Measurements from ENCODE around the gene THNSL1.

THNSL1 gene

DNA sequence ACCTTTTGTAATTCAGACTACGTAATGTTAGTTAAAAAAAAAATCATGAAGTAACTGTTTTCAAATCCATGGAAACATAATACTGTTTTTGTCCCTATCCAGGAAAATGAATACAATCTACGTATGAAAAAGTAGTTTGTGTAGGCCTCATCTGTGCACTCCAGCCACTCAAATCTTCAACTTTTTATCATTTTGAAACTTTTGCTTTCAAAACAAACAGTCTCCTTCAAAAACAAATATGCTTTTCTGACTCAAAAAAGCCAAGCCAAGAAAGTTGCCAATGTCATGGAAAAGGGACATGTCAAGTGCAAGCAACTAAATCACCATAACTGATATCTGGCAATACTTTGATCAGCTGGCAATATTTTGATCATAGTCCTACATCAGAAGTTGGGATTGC lies 13.1 kb downstream of the THNSL1 start:
- Histone ChIP-seq H3K4me3 (ENCODE audit: low read length) (no peak overlapping the region), H3F3A (ENCODE audit: control insufficient read depth, insufficient read depth) (no peaks in the 10 kb centered on the region), H4K20me1 (ENCODE audit: control insufficient read depth, insufficient read depth, low read depth, low read length) (no peaks in the 10 kb centered on the region), H3K79me2 (ENCODE audit: control insufficient read depth, low read length) (no peaks in the 10 kb centered on the region), H3K27ac (ENCODE audit: low read depth, low read length) (no peak overlapping the region), H3K9me3 (ENCODE audit: control insufficient read depth, insufficient read depth, low read length) (no peaks in the 10 kb centered on the region), H3K4me1 (ENCODE audit: control insufficient read depth, low read length) (no peaks in the 10 kb centered on the region), H3K27me3 (ENCODE audit: control insufficient read depth, low read length) (no peaks in the 10 kb centered on the region), H3K36me3 (ENCODE audit: control insufficient read depth, low read length) (no peaks in the 10 kb centered on the region), H3K9me2 (replicated peaks; ENCODE audit: control insufficient read depth, low read length) (no peaks in the 10 kb centered on the region), H3K4me2 (ENCODE audit: low read length) (no peak overlapping the region)
- TF ChIP-seq EZH2phosphoT487 (IDR thresholded peaks at IDR 0.05; ENCODE audit: borderline replicate concordance, low read length), result no peak
- TF ChIP-seq CTCF (IDR thresholded peaks at IDR 0.05; ENCODE audit: low read depth, low read length, poor library complexity, severe bottlenecking), result no peak

- no peaks in the 10 kb centered on the region for H3K4me1 ChIP-seq (ENCODE audit: control insufficient read depth, low read length)
- no peak overlapping the region for H3K4me2 ChIP-seq (ENCODE audit: low read length)
- no peaks in the 10 kb centered on the region for H3K9me2 ChIP-seq (replicated peaks; ENCODE audit: control insufficient read depth, low read length)
- H3F3A ChIP-seq (ENCODE audit: control insufficient read depth, insufficient read depth), result no peaks in the 10 kb centered on the region
- H3K9me3 ChIP-seq (ENCODE audit: control insufficient read depth, insufficient read depth, low read length), result no peaks in the 10 kb centered on the region
- no peaks in the 10 kb centered on the region; the same call in 1 of the 2 replicates for H3K27me3 ChIP-seq (ENCODE audit: control insufficient read depth, low read length)
- H3K4me3 ChIP-seq (ENCODE audit: low read length), result no peak overlapping the region
- no peaks in the 10 kb centered on the region for H3K36me3 ChIP-seq (ENCODE audit: control insufficient read depth, low read length)
- TF ChIP-seq CTCF (IDR thresholded peaks at IDR 0.05; ENCODE audit: low read depth, low read length, poor library complexity, severe bottlenecking) (no peak), EZH2phosphoT487 (IDR thresholded peaks at IDR 0.05; ENCODE audit: borderline replicate concordance, low read length) (no peak)
- no peaks in the 10 kb centered on the region for H3K79me2 ChIP-seq (ENCODE audit: control insufficient read depth, low read length)
- no peaks in the 10 kb centered on the region for H4K20me1 ChIP-seq (ENCODE audit: control insufficient read depth, insufficient read depth, low read depth, low read length)
- H3K27ac ChIP-seq (ENCODE audit: low read depth, low read length), result no peak overlapping the region
Measured at GRCh38 chr10:25036381-25036780, 20.0 kb downstream of the THNSL1 start.

DNA sequence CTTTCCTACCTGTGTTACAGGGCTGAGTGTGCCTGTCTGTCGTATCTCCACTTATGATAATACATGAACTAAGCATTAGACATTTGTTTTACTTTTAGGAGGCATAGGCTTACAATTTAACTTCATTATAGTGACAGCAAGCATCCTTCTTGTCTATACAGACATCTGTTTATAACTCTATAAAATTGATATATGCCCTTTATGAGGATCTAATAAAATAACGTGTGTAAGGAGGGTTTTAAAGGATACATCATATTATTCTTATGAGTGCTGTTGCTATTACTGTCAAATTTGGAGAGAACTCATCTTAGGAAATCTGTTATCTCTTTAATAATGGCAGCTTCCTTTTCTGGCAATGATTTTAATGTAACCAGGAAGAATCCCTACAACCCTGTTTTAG lies 21.9 kb downstream of the THNSL1 start:
- H3K27ac ChIP-seq (ENCODE audit: low read depth, low read length), result no peak overlapping the region
- H3K4me2 ChIP-seq (ENCODE audit: low read length), result no peak overlapping the region
- TF ChIP-seq EZH2phosphoT487 (IDR thresholded peaks at IDR 0.05; ENCODE audit: borderline replicate concordance, low read length) (no peak), CTCF (IDR thresholded peaks at IDR 0.05; ENCODE audit: low read depth, low read length, poor library complexity, severe bottlenecking) (no peak)
- no peaks in the 10 kb centered on the region for H4K20me1 ChIP-seq (ENCODE audit: control insufficient read depth, insufficient read depth, low read depth, low read length)
- H3K9me2 ChIP-seq (replicated peaks; ENCODE audit: control insufficient read depth, low read length), result no peaks in the 10 kb centered on the region
- no peaks in the 10 kb centered on the region for H3K79me2 ChIP-seq (ENCODE audit: control insufficient read depth, low read length)
- H3K4me1 ChIP-seq (ENCODE audit: control insufficient read depth, low read length), result no peaks in the 10 kb centered on the region
- H3K36me3 ChIP-seq (ENCODE audit: control insufficient read depth, low read length), result no peaks in the 10 kb centered on the region
- H3F3A ChIP-seq (ENCODE audit: control insufficient read depth, insufficient read depth), result no peaks in the 10 kb centered on the region
- H3K4me3 ChIP-seq (ENCODE audit: low read length), result no peak overlapping the region
- H3K9me3 ChIP-seq (ENCODE audit: control insufficient read depth, insufficient read depth, low read length), result no peaks in the 10 kb centered on the region
- H3K27me3 ChIP-seq (ENCODE audit: control insufficient read depth, low read length), result no peaks in the 10 kb centered on the region; the same call in 1 of the 2 replicates

- no peaks in the 10 kb centered on the region for H4K20me1 ChIP-seq (ENCODE audit: control insufficient read depth, insufficient read depth, low read depth, low read length)
- no peaks in the 10 kb centered on the region; the same call in 1 of the 2 replicates for H3K27me3 ChIP-seq (ENCODE audit: control insufficient read depth, low read length)
- no peak for TF ChIP-seq EZH2phosphoT487 (IDR thresholded peaks at IDR 0.05; ENCODE audit: borderline replicate concordance, low read length)
- TF ChIP-seq CTCF (IDR thresholded peaks at IDR 0.05; ENCODE audit: low read depth, low read length, poor library complexity, severe bottlenecking), result no peak
- H3K9me3 ChIP-seq (ENCODE audit: control insufficient read depth, insufficient read depth, low read length), result no peaks in the 10 kb centered on the region
- H3K4me3 ChIP-seq (ENCODE audit: low read length), result no peak overlapping the region
- no peaks in the 10 kb centered on the region for H3K79me2 ChIP-seq (ENCODE audit: control insufficient read depth, low read length)
- H3K27ac ChIP-seq (ENCODE audit: low read depth, low read length), result no peak overlapping the region
- no peaks in the 10 kb centered on the region for H3F3A ChIP-seq (ENCODE audit: control insufficient read depth, insufficient read depth)
- H3K36me3 ChIP-seq (ENCODE audit: control insufficient read depth, low read length), result no peaks in the 10 kb centered on the region
- H3K4me1 ChIP-seq (ENCODE audit: control insufficient read depth, low read length), result no peaks in the 10 kb centered on the region
- H3K4me2 ChIP-seq (ENCODE audit: low read length), result no peak overlapping the region
- no peaks in the 10 kb centered on the region for H3K9me2 ChIP-seq (replicated peaks; ENCODE audit: control insufficient read depth, low read length)
Measured at GRCh38 chr10:25039531-25039930, 23.1 kb downstream of the THNSL1 start.

All from DOHH2 (cell line).